OCI-LY7 (cell line): Measurements from ENCODE around the gene HSPA1L.

Source experiments
- CTCF ChIP-seq: fragments of 200-600 bp; sonication (generic); conservative IDR thresholded peaks from 2 replicates; pipeline ENCODE4 v1.5.1; 2014; ENCODE audit warnings: mild to moderate bottlenecking, antibody characterized with exemption, low read length, moderate library complexity, mixed read lengths
- EZH2phosphoT487 ChIP-seq: fragments of 200-600 bp; sonication (generic); IDR thresholded peaks from 2 replicates; pipeline ENCODE4 v1.6.1; 2018; ENCODE audit warnings: low read depth, borderline replicate concordance, mild to moderate bottlenecking, mixed run types, antibody characterized with exemption, low read length, moderate library complexity, mixed read lengths

DNA sequence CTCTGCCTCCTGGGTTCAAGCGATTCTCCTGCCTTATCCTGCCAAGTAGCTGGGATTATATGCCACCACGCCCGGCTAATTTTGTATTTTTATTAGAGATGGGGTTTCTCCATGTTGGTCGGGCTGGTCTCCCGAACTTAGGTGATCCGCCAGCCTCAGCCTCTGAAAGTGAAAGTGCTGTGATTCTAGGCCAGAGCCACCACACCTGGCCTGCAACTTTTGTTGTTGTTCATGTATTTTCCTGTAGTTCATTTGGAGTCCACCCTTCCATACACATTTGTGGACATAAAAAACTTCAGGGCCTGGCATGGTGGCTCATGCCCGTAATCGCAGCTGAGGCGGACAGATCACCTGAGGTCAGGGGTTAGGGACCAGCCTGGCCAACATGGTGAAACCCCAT, 27.0 kb upstream of the HSPA1L start:
- TF ChIP-seq CTCF (no peak), EZH2phosphoT487 (no peak)
